PC-9 (cell line): Measurements from ENCODE around the gene AMY2A. TPM values are rescaled to one million over a fixed set of nuclear protein-coding genes. Genes with fewer than 3 reads are reported as not detected.
"Not testable (repeated sequence)": the region's sequence is repeated elsewhere in the genome, so short reads cannot be mapped to it uniquely, and the experiment has no call there.

ENCODE experiments used
- BruUV-seq: library from RNA; stranded (reverse); fragments of 400-500 nt; replicated peaks from 2 replicates; lab custom pipeline; 2021; lab: Mats Ljungman, UMichigan
- CTCF ChIA-PET: fragments of 300-600 bp; sonication (Branson Sonifier 250); formaldehyde crosslinking; loops from one replicate; lab custom pipeline; 2022; ENCODE audit warnings: antibody characterized with exemption; lab: Charles Lee
- POLR2A ChIA-PET: fragments of 300-600 bp; sonication (Branson Sonifier 250); formaldehyde crosslinking; loops from one replicate; lab custom pipeline; 2022; ENCODE audit warnings: antibody characterized with exemption; ENCODE audit not compliant: unreplicated experiment; lab: Charles Lee
- DNase-seq, 2 experiments: peaks; one replicate each; pipeline versions ENCODE4 v3.0.0 to v3.0.0-alpha.2; 2015 to 2022; ENCODE audit warnings: mixed read lengths in 1 of 2
- H2AFZ ChIP-seq: fragments of 200-600 bp; sonication (generic); 2 replicates; pipeline ENCODE4 v1.8.1; 2017; ENCODE audit warnings: antibody characterized with exemption
- H3F3A ChIP-seq: fragments of 200-600 bp; sonication (generic); 2 replicates; pipeline ENCODE4 v1.8.1; 2017; ENCODE audit warnings: antibody characterized with exemption, mild to moderate bottlenecking, low read depth; ENCODE audit not compliant: insufficient read depth
- H3K27ac ChIP-seq: fragments of 200-600 bp; sonication (generic); 2 replicates; pipeline ENCODE4 v1.6.1; 2016; ENCODE audit warnings: mixed run types
- H3K27me3 ChIP-seq: fragments of 200-600 bp; sonication (generic); 2 replicates; pipeline ENCODE4 v1.6.1; 2016; ENCODE audit warnings: low read depth, mixed run types; ENCODE audit not compliant: insufficient read depth
- H3K36me3 ChIP-seq: fragments of 200-600 bp; sonication (generic); 2 replicates; pipeline ENCODE4 v1.6.1; 2016; ENCODE audit warnings: low read depth, mixed run types
- H3K4me1 ChIP-seq: fragments of 200-600 bp; sonication (generic); replicated peaks from 2 replicates; pipeline ENCODE4 v1.6.1; 2016; ENCODE audit warnings: mixed run types; ENCODE audit not compliant: insufficient read depth
- H3K4me2 ChIP-seq: fragments of 200-600 bp; sonication (generic); 2 replicates; pipeline ENCODE4 v1.6.1; 2017; ENCODE audit warnings: mixed run types
- H3K4me3 ChIP-seq: fragments of 200-600 bp; sonication (generic); 2 replicates; pipeline ENCODE4 v1.6.1; 2016; ENCODE audit warnings: mixed run types
- H3K79me2 ChIP-seq: fragments of 200-600 bp; sonication (generic); 2 replicates; pipeline ENCODE4 v1.6.1; 2017; ENCODE audit warnings: low read depth, mixed run types
- H3K9me2 ChIP-seq: fragments of 200-600 bp; sonication (generic); 2 replicates; pipeline ENCODE4 v1.8.1; 2017; ENCODE audit warnings: mild to moderate bottlenecking; ENCODE audit not compliant: insufficient read depth
- H3K9me3 ChIP-seq: fragments of 200-600 bp; sonication (generic); 2 replicates; pipeline ENCODE4 v1.8.1; 2016; ENCODE audit warnings: low read depth; ENCODE audit not compliant: insufficient read depth
- H4K20me1 ChIP-seq: fragments of 200-600 bp; sonication (generic); 2 replicates; pipeline ENCODE4 v1.8.1; 2017; ENCODE audit not compliant: insufficient read depth
- EZH2 ChIP-seq: fragments of 200-600 bp; sonication (generic); IDR thresholded peaks from 2 replicates; pipeline ENCODE4 v1.8.0; 2017; ENCODE audit warnings: antibody characterized with exemption, low read depth
- intact Hi-C: fragments of 100-400 bp; cut with micrococcal nuclease; formaldehyde crosslinking; loops from one replicate; pipeline ENCODE4 v1.10.0; 2022; ENCODE audit not compliant: unreplicated experiment
- total RNA-seq: library from RNA; stranded (reverse); gene quantifications from 2 replicates; pipeline ENCODE4 v1.2.3, GENCODE V29; 2021
- TF ChIP-seq, protein P1 (sequence below): fragments of 200-600 bp; sonication (generic); conservative IDR thresholded peaks from 2 replicates; pipeline ENCODE4 v1.6.1; 2017; ENCODE audit warnings: mixed run types, antibody characterized with exemption, mild to moderate bottlenecking, moderate library complexity

Gene AMY2A
- total RNA-seq, 1 experiment from 2014 or later = not detected

DNA sequence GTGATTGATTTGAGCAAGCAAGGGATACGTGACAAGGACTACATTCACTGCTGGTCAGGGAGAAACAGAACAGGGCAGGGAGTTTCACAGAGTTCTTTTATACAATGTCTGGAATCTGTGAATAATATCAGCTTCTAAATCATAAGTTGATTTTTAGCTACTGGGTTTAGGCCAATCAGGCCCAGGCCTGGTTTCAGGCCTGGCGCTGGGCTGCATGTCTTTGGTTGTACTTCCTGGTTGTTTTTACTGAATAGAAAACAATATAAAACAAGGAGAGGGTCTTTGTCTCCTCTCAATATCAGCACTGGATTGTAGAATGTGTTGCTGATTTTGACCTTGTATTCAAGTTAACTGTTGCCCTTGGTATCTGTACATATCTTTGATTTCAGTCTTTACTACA lies 865 bp upstream of the AMY2A start:
- Histone ChIP-seq H3K27ac (no peak overlapping the region), H3K4me3 (no peak overlapping the region), H3K9me3 (no peaks in the 10 kb centered on the region), H3K27me3 (no peaks in the 10 kb centered on the region), H3K79me2 (no peaks in the 10 kb centered on the region), H3K4me1 (no peaks in the 10 kb centered on the region), H3K36me3 (no peaks in the 10 kb centered on the region), H4K20me1 (no peaks in the 10 kb centered on the region), H3K9me2 (no peaks in the 10 kb centered on the region; the same call in 1 of the 2 replicates), H3F3A (no peaks in the 10 kb centered on the region), H3K4me2 (no peak overlapping the region), H2AFZ (peak overlapping the region; percentile 53; the same call in 1 of the 2 replicates)
- BruUV-seq = no TSS peak
- ChIA-PET POLR2A (no interaction called here), CTCF (no interaction called here)
- intact Hi-C loops = no loop called here
- TF ChIP-seq, protein P1, sequence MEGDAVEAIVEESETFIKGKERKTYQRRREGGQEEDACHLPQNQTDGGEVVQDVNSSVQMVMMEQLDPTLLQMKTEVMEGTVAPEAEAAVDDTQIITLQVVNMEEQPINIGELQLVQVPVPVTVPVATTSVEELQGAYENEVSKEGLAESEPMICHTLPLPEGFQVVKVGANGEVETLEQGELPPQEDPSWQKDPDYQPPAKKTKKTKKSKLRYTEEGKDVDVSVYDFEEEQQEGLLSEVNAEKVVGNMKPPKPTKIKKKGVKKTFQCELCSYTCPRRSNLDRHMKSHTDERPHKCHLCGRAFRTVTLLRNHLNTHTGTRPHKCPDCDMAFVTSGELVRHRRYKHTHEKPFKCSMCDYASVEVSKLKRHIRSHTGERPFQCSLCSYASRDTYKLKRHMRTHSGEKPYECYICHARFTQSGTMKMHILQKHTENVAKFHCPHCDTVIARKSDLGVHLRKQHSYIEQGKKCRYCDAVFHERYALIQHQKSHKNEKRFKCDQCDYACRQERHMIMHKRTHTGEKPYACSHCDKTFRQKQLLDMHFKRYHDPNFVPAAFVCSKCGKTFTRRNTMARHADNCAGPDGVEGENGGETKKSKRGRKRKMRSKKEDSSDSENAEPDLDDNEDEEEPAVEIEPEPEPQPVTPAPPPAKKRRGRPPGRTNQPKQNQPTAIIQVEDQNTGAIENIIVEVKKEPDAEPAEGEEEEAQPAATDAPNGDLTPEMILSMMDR = no peak
- TF ChIP-seq EZH2 = no peak
- no peak for DNase-seq

DNA sequence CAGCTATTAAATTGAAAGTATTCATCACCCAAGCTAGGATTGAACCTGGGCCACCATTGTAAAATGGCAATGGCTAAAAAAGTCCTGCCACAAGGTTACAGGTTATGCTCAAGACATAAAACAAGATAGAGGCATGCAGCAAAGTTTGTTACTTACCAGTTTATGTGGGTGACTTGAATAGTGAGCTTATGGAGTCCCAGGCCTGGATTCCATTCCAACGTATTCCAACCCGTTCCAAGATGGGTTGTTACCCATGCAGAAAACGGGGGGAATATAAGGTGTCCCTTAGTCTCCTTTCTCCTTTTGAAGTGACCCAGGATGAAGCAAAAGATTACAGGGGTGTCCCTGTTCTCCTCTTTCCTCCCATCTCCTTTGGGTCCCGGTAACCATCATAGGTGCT lies 10.2 kb downstream of the AMY2A start:
- H3K9me3 ChIP-seq, H3K27ac ChIP-seq, H3K36me3 ChIP-seq, H3K4me2 ChIP-seq, H2AFZ ChIP-seq, H3K79me2 ChIP-seq, H3K4me1 ChIP-seq, H3K9me2 ChIP-seq, POLR2A ChIA-PET, H3K27me3 ChIP-seq, DNase-seq, intact Hi-C loops, H3K4me3 ChIP-seq, BruUV-seq, CTCF ChIA-PET, H4K20me1 ChIP-seq, H3F3A ChIP-seq: not testable (repeated sequence)

DNA sequence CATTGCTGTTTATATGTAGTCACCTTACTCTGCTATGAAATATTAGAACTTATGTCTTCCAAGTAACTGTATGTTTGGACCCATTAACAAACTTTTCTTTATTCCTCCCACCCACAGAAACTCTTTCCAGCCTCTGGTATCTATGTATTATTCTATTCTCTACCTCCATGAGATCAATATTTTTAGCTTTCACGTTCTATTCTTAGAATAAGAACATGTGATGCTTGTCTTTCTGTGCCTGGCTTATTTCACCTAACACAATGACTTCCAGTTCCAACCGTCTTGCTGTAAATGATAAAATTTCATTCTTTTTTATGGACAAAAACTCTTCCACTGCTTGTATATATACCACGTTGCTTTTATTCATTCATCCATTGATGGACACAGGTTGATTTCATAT lies 24.0 kb downstream of the AMY2A start:
- H3K27ac ChIP-seq, DNase-seq, H3F3A ChIP-seq, CTCF ChIA-PET, H3K4me1 ChIP-seq, H3K4me2 ChIP-seq, H3K79me2 ChIP-seq, BruUV-seq, intact Hi-C loops, H3K27me3 ChIP-seq, H3K9me2 ChIP-seq, H2AFZ ChIP-seq, H3K9me3 ChIP-seq, H3K36me3 ChIP-seq, H4K20me1 ChIP-seq, POLR2A ChIA-PET, H3K4me3 ChIP-seq: not testable (repeated sequence)

DNA sequence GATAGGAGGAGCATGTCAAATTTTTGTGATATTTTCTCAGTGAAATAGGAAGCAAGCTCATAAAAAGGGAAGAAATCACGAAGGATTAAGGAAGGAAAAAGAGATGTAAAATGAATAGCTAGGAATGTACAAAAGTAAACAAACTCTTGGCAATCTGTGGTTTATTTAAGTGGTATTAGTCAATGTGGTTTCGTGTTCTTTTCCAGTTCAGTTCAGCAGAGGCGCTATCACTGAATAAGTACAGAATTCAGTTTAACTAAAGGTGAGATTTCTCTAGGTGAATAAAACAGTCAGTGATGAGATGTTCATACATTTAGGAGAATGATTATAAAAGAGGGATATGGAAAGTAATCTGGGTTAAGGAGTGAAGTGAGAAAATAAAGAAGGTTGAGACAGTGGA lies 26.7 kb downstream of the AMY2A start:
- H3K4me3 ChIP-seq, H3F3A ChIP-seq, H3K27me3 ChIP-seq, H2AFZ ChIP-seq, POLR2A ChIA-PET, H3K9me2 ChIP-seq, BruUV-seq, H4K20me1 ChIP-seq, intact Hi-C loops, DNase-seq, CTCF ChIA-PET, H3K4me2 ChIP-seq, H3K4me1 ChIP-seq, H3K9me3 ChIP-seq, H3K27ac ChIP-seq, H3K79me2 ChIP-seq, H3K36me3 ChIP-seq: not testable (repeated sequence)

DNA sequence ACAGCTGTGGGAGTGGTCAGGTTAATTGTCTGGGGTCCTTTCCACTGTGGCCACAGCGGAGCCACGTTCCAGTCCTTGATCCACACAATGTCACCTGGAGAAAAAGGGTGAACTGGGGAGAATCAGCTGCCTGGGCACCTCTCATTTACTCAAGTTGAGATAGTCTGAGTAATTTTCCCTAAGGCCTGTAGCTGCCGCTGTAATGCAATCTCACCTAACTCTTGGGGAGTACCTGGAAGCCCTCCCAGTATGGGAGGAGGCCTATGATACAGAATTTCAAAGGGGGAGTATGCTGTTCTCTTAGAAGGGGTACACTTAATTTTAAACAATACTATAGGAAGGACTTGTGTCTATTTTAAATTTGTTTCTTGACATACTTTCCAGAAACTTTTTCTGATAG lies 33.1 kb downstream of the AMY2A start:
- DNase-seq, H3K9me3 ChIP-seq, H3K4me2 ChIP-seq, H3K4me3 ChIP-seq, POLR2A ChIA-PET, H3K27ac ChIP-seq, H3K36me3 ChIP-seq, H3K79me2 ChIP-seq, H2AFZ ChIP-seq, H3K27me3 ChIP-seq, BruUV-seq, CTCF ChIA-PET, intact Hi-C loops, H3F3A ChIP-seq, H4K20me1 ChIP-seq, H3K4me1 ChIP-seq, H3K9me2 ChIP-seq: not testable (repeated sequence)

DNA sequence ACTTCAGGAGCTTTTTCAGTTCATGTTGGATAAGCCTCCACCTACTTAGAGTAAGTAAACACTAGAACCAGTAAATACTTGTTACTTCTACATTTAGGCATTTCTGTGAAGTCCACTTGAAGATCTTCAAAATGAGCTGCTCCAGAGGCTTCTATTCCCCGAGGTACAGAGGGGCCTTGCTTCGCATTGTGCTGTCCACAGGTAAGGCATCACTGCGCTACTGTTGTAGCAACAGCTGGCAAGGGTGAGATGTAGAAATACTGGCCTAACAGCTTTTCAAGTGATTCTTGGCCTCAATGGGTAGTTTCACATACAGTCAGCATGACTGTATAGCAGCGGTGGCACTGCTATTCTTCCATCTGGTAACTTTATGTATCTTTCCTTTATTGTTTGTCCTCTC lies 33.7 kb downstream of the AMY2A start:
- H2AFZ ChIP-seq, H3K4me2 ChIP-seq, CTCF ChIA-PET, H3K36me3 ChIP-seq, H4K20me1 ChIP-seq, H3K4me3 ChIP-seq, DNase-seq, POLR2A ChIA-PET, H3K9me3 ChIP-seq, H3K9me2 ChIP-seq, BruUV-seq, H3F3A ChIP-seq, H3K79me2 ChIP-seq, H3K4me1 ChIP-seq, H3K27me3 ChIP-seq, H3K27ac ChIP-seq, intact Hi-C loops: not testable (repeated sequence)

DNA sequence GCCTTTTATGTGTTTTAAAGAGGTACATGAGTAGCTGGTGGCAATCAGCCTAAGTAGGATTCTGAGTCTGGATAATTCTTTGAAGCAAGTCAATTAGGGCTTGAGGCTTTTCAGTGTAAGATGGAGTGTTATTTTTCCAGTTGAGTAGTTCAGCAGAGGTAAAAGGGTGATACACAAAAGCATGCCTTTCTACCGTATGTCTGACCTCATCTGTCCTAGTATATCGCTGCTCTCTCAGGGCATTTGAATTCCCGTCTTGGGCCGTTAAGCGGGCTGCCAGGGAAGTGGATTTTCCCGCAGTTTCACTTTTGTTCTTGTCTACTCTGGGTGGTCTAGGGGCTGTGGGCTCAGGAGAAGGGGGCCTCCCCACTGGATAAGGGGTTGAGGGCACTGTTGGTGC lies 36.9 kb downstream of the AMY2A start:
- H3K4me1 ChIP-seq, DNase-seq, BruUV-seq, H3K79me2 ChIP-seq, H3K4me2 ChIP-seq, H3K27me3 ChIP-seq, POLR2A ChIA-PET, H3K36me3 ChIP-seq, H4K20me1 ChIP-seq, H3F3A ChIP-seq, H3K4me3 ChIP-seq, H2AFZ ChIP-seq, H3K9me3 ChIP-seq, H3K27ac ChIP-seq, CTCF ChIA-PET, H3K9me2 ChIP-seq, intact Hi-C loops: not testable (repeated sequence)
